GM18861 (cell line): ENCODE measurements around the gene SPINK1.
"Not testable (repeated sequence)": the region's sequence is repeated elsewhere in the genome, so short reads cannot be mapped to it uniquely, and the experiment has no call there.

Experiments
- ATAC-seq: cut with Tn5 transposase; IDR thresholded peaks from one replicate; pipeline ENCODE4 v1.9.1; 2021; ENCODE audit not compliant: unreplicated experiment

SPINK1 gene

GRCh38 chr5:147809830-147810666 lies 21.4 kb downstream of the SPINK1 start:
- ATAC-seq, result no peak

DNA sequence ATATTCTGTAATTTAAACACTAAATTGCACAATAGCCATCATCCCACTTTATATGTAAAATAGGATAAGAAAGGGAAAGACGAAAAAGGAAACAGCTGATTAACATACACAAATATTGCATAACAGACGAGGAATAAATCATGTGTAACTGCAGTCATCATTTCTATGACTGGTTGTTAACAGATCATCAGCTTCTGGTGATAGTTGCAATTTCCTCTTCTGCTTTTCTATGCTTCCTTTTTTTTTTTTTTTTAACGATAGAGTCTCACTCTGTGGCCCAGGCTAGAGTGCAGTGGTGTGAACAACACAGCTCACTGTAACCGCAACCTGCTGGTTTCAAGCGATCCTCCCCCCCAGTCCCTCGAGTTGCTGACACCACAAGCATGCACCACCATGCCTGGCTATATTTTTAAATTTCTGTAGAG lies 26.4 kb downstream of the SPINK1 start:
- peak; percentile 64 for ATAC-seq

GRCh38 chr5:147804334-147804733 lies 27.1 kb downstream of the SPINK1 start:
- ATAC-seq, result no peak

DNA sequence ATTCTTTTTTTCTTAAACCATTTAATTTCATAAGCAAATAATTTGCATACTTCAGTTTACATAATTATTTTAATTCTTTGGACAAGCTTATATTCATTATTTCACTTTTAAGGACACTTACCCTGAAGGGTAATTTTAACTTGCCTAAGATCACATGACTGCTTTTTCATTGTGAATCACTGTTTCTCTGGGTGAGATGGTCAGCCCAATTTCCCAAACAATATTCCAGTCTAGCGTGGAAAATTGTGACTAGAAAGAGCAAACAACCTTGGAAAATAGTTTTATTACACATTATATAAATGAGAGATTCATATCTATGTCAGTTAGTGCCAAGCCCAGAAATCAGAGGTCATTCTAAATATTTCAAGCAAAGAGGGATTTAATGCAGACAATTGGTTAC lies 27.5 kb downstream of the SPINK1 start:
- ATAC-seq, result no peak

DNA sequence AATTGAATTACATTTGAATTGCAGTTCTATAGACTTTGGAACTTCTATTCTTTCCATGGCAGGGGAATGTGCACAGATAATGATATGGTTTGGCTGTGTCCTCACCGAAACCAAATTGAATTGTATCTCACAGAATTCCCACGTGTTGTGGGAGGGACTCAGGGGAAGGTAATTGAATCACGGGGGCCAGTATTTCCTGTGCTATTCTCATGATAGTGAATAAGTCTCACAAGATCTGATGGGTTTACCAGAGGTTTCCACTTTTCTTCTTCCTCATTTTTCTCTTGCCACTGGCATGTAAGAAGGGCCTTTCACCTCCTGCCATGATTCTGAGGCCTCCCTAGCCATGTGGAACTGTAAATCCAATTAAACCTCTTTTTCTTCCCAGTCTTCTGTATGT lies 28.3 kb downstream of the SPINK1 start:
- not testable (repeated sequence) for ATAC-seq

DNA sequence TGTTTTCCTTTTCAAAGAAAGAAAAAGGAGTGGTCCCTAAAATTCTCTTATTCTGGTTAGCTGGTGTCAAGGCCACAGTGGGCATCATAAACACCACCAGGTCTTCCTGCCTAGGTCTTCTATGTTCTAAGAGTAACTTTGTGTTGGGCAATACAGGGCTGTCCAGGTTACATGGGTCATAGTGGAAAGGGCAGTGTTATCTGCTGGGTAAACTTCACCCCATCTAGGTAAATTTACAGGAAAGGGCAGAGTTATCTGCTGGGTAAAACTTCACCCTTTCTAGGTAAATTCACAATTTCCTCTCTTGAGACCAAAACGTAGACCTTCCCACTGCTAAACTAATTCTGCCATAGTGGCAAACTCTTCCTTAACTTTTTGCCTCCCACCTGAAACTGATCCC lies 30.0 kb downstream of the SPINK1 start:
- ATAC-seq, result no peak

- ATAC-seq, result no peak
Observed at GRCh38 chr5:147800491-147800890, 31.0 kb downstream of the SPINK1 start.

DNA sequence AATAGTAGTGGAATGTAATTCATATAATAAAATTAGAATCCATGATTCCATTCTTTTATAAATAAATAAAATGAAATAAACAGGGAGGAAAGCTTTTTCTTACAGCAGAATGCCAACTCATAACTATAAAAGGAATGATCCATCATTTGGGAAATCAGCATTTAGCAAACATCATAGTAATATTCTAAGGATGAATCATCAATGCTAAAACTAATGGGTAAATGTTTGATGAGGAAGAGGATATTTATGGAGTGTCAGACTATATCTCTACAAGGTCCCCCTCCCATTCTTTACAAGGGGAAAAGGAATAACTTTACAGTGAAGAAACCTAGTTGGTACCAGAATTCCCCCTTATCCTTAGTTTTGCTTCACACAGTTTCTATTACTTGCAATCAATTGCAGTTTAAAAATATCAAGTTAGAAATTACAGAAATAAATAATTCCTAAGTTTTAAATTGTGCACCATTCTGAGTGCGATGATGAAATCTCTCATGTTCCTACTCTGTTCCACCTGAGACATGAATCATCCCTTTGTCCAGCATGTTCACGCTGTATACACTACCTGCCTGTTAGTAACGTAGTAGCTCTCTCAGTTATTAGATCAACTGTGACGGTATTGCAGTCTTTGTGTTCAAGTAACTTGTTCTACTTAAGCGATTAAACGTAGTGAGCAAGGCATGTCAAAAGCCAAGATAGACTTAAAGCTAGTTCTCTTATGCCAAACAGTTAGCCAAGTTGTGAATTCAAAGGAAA lies 34.7 kb downstream of the SPINK1 start:
- ATAC-seq, result no peak

DNA sequence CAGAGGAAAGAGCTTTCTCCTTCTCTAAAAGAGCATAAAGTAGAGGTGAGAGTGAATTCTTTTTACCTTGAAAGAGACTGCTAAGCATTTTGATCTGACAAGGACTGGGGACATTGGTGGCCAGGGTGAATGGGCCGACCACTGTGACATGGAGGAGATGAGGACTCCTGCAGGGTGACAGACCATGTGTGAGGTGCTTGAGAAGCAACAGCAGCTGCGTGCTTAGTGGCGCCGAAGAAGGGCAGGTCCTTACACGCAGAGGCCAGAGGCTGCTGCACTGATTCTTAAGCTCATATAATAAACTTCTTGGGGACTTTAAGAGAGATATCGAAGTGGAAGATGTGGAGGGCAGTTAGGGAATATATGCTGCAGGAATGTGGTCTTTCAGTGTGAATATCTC lies 40.3 kb downstream of the SPINK1 start:
- no peak for ATAC-seq

DNA sequence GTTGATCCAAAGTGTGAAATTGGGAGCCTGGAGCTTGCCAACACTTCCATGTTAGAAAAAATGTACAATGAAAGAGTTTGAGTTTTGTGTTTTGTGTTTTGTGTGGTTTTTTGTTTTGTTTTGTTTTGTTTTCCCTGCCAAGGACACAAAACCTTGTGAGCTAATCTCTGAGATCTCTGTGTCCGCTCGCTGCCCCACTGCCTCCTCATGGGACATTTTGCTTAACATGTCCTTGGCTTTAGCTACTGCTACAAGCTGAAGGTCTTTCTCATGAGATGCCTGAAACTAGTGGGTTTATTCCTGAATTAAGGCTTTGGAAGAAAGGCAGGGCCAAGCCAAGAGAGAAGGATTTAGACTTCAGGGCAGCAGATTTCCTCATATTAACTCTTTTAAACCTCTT lies 41.7 kb downstream of the SPINK1 start:
- ATAC-seq, result no peak

DNA sequence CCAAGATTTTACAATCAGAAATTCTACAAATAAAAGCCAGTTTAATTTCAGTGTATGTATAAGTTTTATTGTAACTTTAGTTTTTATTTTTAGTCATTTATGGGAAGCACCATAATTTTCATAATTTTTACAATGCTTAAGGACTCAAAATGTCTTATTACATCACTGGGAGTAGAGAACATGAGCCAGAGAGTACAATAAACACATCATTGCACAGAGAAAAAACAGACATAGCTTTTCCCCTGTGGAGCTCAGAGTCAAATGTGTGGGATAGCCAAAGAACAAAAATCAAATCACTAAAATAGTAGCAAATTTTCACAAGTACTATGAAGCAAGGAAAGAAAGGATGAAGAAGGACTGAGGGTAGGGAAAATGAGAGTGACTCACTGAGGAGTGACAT lies 43.4 kb downstream of the SPINK1 start:
- ATAC-seq, result no peak

GRCh38 chr5:147786142-147786541 lies 45.3 kb downstream of the SPINK1 start:
- ATAC-seq, result no peak

DNA sequence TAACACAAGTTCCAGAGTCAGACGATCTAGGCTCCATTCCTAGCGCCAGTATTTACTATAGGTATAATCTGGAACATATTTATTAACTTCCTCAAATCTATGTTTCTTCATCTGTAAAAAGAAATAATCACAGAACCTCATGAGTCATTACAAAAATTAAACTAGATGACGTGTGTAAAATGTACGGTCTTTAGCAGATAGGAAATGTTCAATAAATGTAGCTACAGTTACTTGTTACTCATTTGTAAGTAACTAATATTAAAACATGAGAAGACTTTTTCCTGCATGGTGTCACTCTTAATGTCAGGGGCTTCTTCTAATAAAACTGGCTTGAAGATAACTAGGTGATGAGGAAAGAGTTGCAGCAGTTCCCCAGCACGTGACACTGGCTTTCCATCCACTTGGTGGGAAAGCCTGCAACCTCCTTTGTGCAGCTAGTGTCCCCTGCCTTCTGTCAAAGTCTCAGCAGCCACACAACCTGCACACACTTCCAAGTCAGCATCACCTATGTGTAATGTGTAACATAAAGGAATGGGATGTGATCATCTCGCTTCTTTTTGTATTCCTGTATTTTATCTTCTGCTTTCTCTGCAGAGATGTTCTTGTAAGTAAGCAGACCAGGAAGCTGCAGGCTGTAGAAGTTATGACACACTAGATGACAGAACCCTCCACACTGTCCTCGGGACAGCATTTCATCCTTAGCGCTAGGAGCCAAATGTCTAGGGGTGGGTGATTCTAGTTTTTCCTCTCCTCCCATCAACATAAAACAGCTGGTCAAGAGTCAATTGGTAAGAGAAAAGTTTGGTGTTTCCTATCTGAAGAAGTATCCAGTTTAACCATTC lies 47.1 kb downstream of the SPINK1 start:
- ATAC-seq, result no peak

DNA sequence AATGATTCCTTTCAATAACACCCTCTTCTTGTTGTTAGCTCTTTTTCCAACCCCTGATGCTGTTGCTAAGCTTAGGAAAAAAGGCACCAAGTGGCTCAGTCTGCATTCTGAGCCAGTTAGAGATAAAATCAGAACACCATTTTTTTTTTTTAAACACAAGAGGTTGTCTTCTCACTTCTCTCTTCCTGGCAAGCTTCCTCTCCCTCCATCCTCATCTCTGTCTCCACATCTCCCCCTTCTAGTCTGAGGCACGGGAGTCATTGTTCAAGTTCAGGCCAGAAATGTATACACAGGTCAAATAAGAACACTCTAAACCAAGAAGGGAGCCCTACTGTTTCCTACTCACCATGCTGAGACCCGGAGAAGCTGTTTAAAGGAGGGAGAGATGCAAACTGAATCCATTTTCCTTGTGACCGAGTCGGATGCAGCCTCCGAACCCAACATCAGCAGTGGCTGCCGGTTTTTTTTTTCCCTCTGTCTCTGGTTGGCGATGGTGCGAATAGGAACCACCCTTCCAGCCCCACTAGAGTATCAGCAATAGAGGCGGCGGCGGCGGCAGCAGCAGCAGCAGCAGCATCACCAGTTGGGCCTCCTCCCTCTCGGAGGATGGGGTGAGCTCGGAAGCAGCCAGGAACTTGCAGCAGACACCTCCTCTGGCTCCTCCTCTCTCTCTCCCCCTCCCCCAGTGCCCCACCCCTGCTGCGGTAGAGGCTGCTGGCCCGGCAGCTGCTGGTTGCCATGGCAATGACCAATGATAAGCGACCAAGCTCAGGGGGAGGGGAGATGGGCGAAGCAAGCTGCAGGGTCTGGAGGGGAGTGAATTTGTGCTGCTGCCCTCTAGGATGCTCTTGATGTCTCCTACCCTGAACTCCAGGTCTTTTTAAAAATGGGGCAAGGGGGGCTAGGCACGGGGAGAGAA lies 49.1 kb downstream of the SPINK1 start, which contains the start of gene JAKMIP2:
TSS of gene JAKMIP2 (minus strand) at position 619 of the 919 bp plus-strand sequence. CDS start 110,922 bp downstream, outside the sequence.
- no peak for ATAC-seq

GRCh38 chr5:147780924-147781573 lies 50.4 kb downstream of the SPINK1 start:
- ATAC-seq, result no peak

DNA sequence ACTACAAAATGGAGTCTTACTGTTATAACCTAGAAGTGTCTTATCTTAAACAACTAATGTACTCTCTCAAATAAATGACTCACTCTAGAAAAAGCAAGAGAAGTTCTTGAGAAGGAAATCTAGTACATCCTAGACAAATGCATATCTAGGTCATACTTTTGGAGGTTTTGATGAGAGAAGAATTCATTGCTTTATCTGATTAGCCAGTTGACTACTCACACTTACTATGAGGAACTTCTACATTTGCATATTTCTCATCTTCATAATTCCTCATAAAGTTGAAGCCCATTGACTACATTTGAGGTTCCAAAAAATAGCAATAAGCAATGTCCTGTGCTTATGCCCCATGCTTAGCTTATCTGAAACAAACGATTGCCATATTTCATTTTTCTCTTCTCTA lies 51.8 kb downstream of the SPINK1 start:
- ATAC-seq, result no peak

DNA sequence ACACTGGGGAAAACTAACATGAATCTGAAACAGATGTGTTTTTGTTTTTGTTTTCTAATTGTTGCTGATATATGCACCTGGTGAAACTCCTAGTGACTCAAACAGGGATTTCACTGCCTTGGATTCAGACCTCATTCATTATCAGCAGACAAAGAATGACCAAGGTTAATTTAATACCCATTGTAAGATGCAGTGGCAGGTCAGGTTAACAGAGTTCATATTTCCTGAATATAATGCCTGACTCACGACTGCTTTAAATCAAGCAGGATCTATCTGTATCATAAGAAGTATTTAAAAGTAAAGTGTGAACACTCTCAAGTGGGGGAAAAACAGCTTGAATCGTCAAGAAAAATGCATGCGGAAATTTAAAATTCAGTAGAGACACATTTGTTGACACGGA lies 54.5 kb downstream of the SPINK1 start:
- ATAC-seq, result no peak
